ACC112 (cell line): ENCODE results near the gene GABRR2.
"Not testable (repeated sequence)": the region's sequence is repeated elsewhere in the genome, so short reads cannot be mapped to it uniquely, and the experiment has no call there.

ENCODE experiments used
- H2AFZ ChIP-seq: fragments of 200-600 bp; sonication (generic); one replicate; pipeline ENCODE4 v1.6.0; 2017; ENCODE audit warnings: antibody characterized with exemption, low read length; ENCODE audit not compliant: unreplicated experiment
- H3K27ac ChIP-seq: fragments of 200-600 bp; sonication (generic); 2 replicates; pipeline ENCODE4 v1.5.1; 2014; ENCODE audit warnings: low read depth, mild to moderate bottlenecking, antibody characterized with exemption, low read length, moderate library complexity
- H3K27me3 ChIP-seq: fragments of 200-600 bp; sonication (generic); 2 replicates; pipeline ENCODE4 v1.6.1; 2014; ENCODE audit warnings: mild to moderate bottlenecking, antibody characterized with exemption, low read length, moderate library complexity, mixed read lengths; ENCODE audit not compliant: insufficient read depth
- H3K36me3 ChIP-seq: fragments of 200-600 bp; sonication (generic); 2 replicates; pipeline ENCODE4 v1.6.1; 2016; ENCODE audit warnings: mild to moderate bottlenecking, antibody characterized with exemption, low read length, moderate library complexity, mixed read lengths; ENCODE audit not compliant: insufficient read depth
- H3K4me1 ChIP-seq: fragments of 200-600 bp; sonication (generic); one replicate; pipeline ENCODE4 v1.6.1; 2016; ENCODE audit warnings: low read length, mixed read lengths; ENCODE audit not compliant: insufficient read depth, unreplicated experiment, control insufficient read depth
- H3K4me3 ChIP-seq: fragments of 200-600 bp; sonication (generic); 2 replicates; pipeline ENCODE4 v1.5.1; 2014; ENCODE audit warnings: mild to moderate bottlenecking, low read depth, low read length
- H3K79me2 ChIP-seq: fragments of 200-600 bp; sonication (generic); one replicate; pipeline ENCODE4 v1.6.0; 2016; ENCODE audit warnings: low read length; ENCODE audit not compliant: control insufficient read depth, unreplicated experiment, insufficient read depth

The GABRR2 gene

DNA sequence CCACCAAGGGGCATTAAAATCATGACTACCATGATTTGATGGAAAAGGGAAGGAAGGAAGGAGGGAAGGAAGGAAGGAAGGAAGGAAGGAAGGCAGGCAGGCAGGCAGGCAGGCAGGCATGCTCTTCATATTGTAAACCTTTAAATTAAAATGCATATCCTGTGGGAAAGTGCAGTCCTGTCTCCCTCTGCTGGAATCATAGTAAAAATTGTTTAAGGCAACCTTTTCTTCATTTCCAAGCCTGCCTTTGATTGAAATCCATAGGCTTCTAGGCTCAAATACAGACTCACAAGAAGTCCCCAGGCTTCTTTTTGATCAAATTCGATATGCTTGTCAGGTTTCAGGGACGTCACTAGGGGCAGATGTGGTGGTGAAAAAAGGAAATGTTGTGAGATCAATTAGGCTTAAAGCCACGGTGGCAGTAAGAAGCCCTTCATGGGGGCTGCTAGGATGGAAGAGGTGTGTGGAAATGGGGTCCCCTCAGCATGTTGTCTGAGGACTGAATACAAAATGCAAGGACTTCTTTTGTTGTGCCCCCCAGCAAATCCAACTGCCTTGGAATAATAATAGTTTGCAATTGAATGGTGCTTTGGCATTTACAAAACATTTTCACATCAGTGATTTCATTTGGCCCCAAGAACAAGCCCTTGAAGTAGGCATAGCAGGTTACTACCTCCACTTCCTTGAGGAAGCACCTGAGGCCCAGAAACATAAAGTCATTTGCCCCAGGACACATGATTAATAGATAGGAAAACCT is 72.3 kb downstream of the GABRR2 start:
- Histone ChIP-seq H3K27me3 (peaks cover 63% of the 10 kb centered on the region), H2AFZ (no peak overlapping the region), H3K4me1 (no peaks in the 10 kb centered on the region), H3K79me2 (no peaks in the 10 kb centered on the region), H3K27ac (no peak overlapping the region), H3K36me3 (no peaks in the 10 kb centered on the region), H3K4me3 (no peak overlapping the region)

DNA sequence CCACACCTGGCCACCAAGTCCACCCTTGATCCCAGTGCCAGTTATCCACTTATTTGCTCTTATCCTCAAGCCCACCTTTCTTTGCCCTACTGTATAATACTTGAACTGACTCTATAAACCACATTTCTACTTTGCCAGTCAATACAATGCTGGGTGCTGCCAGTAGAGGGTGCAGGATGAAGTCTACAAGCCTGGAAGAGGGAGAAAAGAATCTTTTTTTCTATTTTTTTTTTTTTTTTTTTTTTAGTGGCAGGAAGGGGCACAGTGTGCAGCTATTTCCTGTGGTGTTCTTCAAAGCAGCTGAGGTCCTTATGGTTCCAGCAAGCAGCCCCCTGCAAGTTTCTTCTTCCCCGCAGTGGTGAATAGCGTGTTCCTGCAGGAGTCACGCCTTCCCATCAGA is 75.8 kb downstream of the GABRR2 start:
- no peak overlapping the region for H2AFZ ChIP-seq
- H3K27me3 ChIP-seq, result peaks cover 54% of the 10 kb centered on the region
- no peak overlapping the region for H3K4me3 ChIP-seq
- H3K36me3 ChIP-seq, result no peaks in the 10 kb centered on the region
- no peaks in the 10 kb centered on the region for H3K79me2 ChIP-seq
- no peaks in the 10 kb centered on the region for H3K4me1 ChIP-seq
- H3K27ac ChIP-seq, result no peak overlapping the region

GRCh38 chr6:89237158-89237557 is 77.9 kb downstream of the GABRR2 start:
- no peak overlapping the region for H2AFZ ChIP-seq
- H3K27ac ChIP-seq, result no peak overlapping the region
- H3K79me2 ChIP-seq, result no peaks in the 10 kb centered on the region
- peaks cover 40% of the 10 kb centered on the region for H3K27me3 ChIP-seq
- no peak overlapping the region for H3K4me3 ChIP-seq
- H3K36me3 ChIP-seq, result no peaks in the 10 kb centered on the region
- H3K4me1 ChIP-seq, result no peaks in the 10 kb centered on the region

DNA sequence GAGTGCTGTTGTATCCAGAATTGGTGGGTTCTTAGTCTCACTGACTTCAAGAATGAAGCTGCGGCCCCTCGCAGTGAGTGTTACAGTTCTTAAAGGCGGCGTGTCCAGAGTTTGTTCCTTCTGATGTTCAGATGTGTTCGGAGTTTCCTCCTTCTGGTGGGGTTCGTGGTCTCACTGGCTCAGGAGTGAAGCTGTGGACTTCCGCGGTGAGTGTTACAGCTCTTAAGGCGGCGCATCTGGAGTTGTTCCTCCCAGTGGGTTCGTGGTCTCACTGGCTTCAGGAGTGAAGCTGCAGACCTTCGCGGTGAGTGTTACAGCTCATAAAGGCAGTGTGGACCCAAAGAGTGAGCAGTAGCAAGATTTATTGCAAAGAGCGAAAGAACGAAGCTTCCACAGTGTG is 81.5 kb downstream of the GABRR2 start:
- H3K79me2 ChIP-seq, H2AFZ ChIP-seq, H3K4me1 ChIP-seq, H3K4me3 ChIP-seq, H3K36me3 ChIP-seq, H3K27ac ChIP-seq: not testable (repeated sequence)
- peaks cover 31% of the 10 kb centered on the region for H3K27me3 ChIP-seq

DNA sequence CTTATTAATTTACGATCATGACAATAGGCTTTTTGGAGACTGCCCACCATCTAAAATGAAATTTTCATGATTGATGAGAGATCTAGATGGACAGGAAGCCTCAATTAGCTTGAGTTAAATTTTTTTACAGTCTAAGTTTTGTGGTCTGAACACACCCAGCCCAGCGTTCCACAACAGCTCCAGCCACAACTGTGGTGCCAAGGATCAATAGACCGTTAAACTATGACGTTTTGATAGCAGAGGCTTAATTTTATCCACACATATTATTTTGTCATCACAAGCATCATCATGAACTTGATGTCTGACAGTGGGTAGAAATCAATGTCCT is 92.4 kb downstream of the GABRR2 start:
- Histone ChIP-seq H3K4me3 (peak overlapping the region; percentile 26; the same call in 1 of the 2 replicates), H3K4me1 (peaks cover 13% of the 10 kb centered on the region), H2AFZ (no peak overlapping the region), H3K36me3 (no peaks in the 10 kb centered on the region), H3K27me3 (peaks cover 29% of the 10 kb centered on the region), H3K27ac (no peak overlapping the region), H3K79me2 (no peaks in the 10 kb centered on the region)

DNA sequence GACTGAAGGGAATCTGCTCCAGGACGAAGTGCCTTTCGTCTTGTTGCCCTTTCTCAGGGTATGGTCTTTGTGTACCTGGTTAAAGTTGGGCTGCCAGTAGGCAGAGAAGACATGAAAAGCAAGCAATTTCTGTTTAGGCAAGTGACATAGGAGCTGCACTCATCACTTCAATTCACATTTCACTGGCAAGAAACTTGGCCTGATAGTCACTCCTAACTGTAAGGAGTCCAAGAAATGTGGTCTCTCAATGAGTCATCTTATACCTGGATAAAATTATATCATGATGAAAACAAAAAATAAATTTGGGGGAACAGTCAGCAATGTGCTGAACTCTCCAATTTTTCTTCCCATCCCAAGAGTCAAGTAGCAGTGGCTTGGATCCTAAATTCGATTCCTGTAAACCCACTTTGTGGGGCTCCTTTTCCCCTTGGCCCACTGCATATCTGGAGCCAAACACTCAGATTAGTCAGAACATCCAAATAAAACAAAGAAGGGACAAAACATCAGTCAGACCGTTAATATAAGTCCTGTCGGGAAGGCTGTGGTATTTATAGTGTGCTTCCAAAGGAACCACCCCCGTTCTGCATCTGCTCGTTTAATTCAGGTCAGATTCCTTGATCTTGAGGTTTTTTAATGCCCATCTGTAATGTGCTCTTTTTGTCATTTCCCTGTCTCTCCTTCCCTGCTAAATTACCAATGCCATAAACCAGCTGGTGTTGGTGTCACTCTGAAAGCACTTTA is 93.0 kb downstream of the GABRR2 start:
- Histone ChIP-seq H3K79me2 (no peaks in the 10 kb centered on the region), H3K4me3 (peak overlapping the region; percentile 26; the same call in 1 of the 2 replicates), H3K36me3 (no peaks in the 10 kb centered on the region), H3K4me1 (peaks cover 13% of the 10 kb centered on the region), H3K27ac (no peak overlapping the region), H3K27me3 (peaks cover 34% of the 10 kb centered on the region), H2AFZ (no peak overlapping the region)

DNA sequence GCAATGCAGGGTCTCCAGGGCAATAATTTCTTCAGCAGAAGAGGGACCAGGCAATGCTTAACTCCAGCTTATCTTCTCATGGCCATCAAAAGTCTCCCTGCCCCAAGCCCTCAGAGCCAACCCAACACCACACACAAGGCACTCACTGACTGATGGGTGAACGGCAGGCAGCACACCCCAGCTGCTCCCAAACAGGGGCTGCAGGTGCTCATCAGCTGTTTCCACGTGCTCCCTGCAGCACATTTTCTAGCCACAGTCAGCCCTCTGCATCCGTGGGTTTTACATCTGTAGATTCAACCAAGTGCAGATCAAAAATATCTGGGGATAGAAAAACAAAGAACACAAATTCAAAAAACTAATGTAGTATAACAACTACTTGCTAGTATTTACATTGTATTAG is 94.0 kb downstream of the GABRR2 start:
- Histone ChIP-seq H2AFZ (no peak overlapping the region), H3K36me3 (no peaks in the 10 kb centered on the region), H3K4me1 (peaks cover 13% of the 10 kb centered on the region), H3K27ac (no peak overlapping the region), H3K27me3 (peaks cover 44% of the 10 kb centered on the region), H3K79me2 (no peaks in the 10 kb centered on the region), H3K4me3 (no peak overlapping the region)

GRCh38 chr6:89217299-89217910 is 97.7 kb downstream of the GABRR2 start, which contains the start of gene GABRR1:
TSS of gene GABRR1 (minus strand) at chr6:89217358. CDS start at chr6:89217322, 36 bp downstream.
- Histone ChIP-seq H3K27ac (no peak within 1 kb of the TSS), H3K4me1 (peaks cover 9% of the 10 kb centered on the region), H2AFZ (no peak within 1 kb of the TSS), H3K27me3 (peaks cover 74% of the 10 kb centered on the region), H3K79me2 (no peaks in the 10 kb centered on the region), H3K4me3 (peak within 1 kb of the TSS; percentile 23; the same call in 1 of the 2 replicates), H3K36me3 (no peaks in the 10 kb centered on the region)

GRCh38 chr6:89216411-89216810 is 98.7 kb downstream of the GABRR2 start:
- H3K4me3 ChIP-seq, result no peak overlapping the region
- H3K4me1 ChIP-seq, result peaks cover under 1% of the 10 kb centered on the region
- peaks cover 78% of the 10 kb centered on the region for H3K27me3 ChIP-seq
- H3K36me3 ChIP-seq, result no peaks in the 10 kb centered on the region
- no peaks in the 10 kb centered on the region for H3K79me2 ChIP-seq
- no peak overlapping the region for H2AFZ ChIP-seq
- H3K27ac ChIP-seq, result no peak overlapping the region

GRCh38 chr6:89215391-89215790 is 99.7 kb downstream of the GABRR2 start:
- Histone ChIP-seq H3K36me3 (no peaks in the 10 kb centered on the region), H3K27me3 (peaks cover 87% of the 10 kb centered on the region), H3K79me2 (no peaks in the 10 kb centered on the region), H3K4me1 (no peaks in the 10 kb centered on the region), H3K4me3 (no peak overlapping the region), H2AFZ (no peak overlapping the region), H3K27ac (no peak overlapping the region)
